HepG2 (cell line): ENCODE data around the gene HSD11B2. TPM values are rescaled to one million over a fixed set of nuclear protein-coding genes. Genes with fewer than 3 reads are reported as not detected.

Experiments
- ARNT ChIP-seq: fragments of 450-650 bp; IDR thresholded peaks from 2 replicates; pipeline ENCODE4 v1.6.1; 2017
- BORCS8-MEF2B ChIP-seq: sonication (generic); formaldehyde crosslinking; IDR thresholded peaks from 2 replicates; pipeline ENCODE4 v1.8.0; 2022; ENCODE audit warnings: mild to moderate bottlenecking, missing genetic modification reagents
- JUNB ChIP-seq: sonication (generic); formaldehyde crosslinking; IDR thresholded peaks from 2 replicates; pipeline ENCODE4 v1.8.0; 2022; ENCODE audit warnings: missing genetic modification reagents, mild to moderate bottlenecking, borderline replicate concordance
- MLXIP ChIP-seq: sonication (generic); formaldehyde crosslinking; IDR thresholded peaks from 2 replicates; pipeline ENCODE4 v1.9.0; 2021; ENCODE audit warnings: missing genetic modification reagents, borderline replicate concordance
- MTERF4 ChIP-seq: sonication (generic); formaldehyde crosslinking; IDR thresholded peaks from 2 replicates; pipeline ENCODE4 v1.8.0; 2023; ENCODE audit warnings: mild to moderate bottlenecking, missing genetic modification reagents
- MTF1 ChIP-seq: sonication (generic); formaldehyde crosslinking; IDR thresholded peaks from 2 replicates; pipeline ENCODE4 v1.5.0; 2020; ENCODE audit warnings: missing genetic modification reagents
- NPAS2 ChIP-seq: sonication (generic); formaldehyde crosslinking; IDR thresholded peaks from 2 replicates; pipeline ENCODE4 v1.8.0; 2022; ENCODE audit warnings: mild to moderate bottlenecking, missing genetic modification reagents, borderline replicate concordance
- PRMT3 ChIP-seq: sonication (generic); formaldehyde crosslinking; IDR thresholded peaks from 2 replicates; pipeline ENCODE4 v1.8.1; 2022; ENCODE audit warnings: low read depth, mild to moderate bottlenecking, moderate library complexity, missing genetic modification reagents, borderline replicate concordance
- RORA ChIP-seq: sonication (generic); formaldehyde crosslinking; IDR thresholded peaks from 2 replicates; pipeline ENCODE4 v1.5.0; 2020; ENCODE audit warnings: mild to moderate bottlenecking, missing genetic modification reagents, moderate library complexity
- SAP130 ChIP-seq: IDR thresholded peaks from 2 replicates; pipeline ENCODE4 v1.6.1; 2016; ENCODE audit warnings: low read depth
- SCMH1 ChIP-seq: sonication (generic); formaldehyde crosslinking; IDR thresholded peaks from 2 replicates; pipeline ENCODE4 v1.9.0; 2021; ENCODE audit warnings: missing genetic modification reagents, mild to moderate bottlenecking, borderline replicate concordance
- SSRP1 ChIP-seq: IDR thresholded peaks from 2 replicates; pipeline ENCODE4 v1.6.1; 2016; ENCODE audit warnings: control low read depth
- TAF15 ChIP-seq: fragments of 200-400 bp; formaldehyde crosslinking; IDR thresholded peaks from one replicate; pipeline ENCODE4 v1.6.1; 2018; ENCODE audit warnings: mild to moderate bottlenecking, low read depth, low read length; ENCODE audit not compliant: poor library complexity, severe bottlenecking
- ZNF318 ChIP-seq: sonication (generic); formaldehyde crosslinking; IDR thresholded peaks from 2 replicates; pipeline ENCODE4 v1.4.0; 2020; ENCODE audit warnings: mild to moderate bottlenecking, missing genetic modification reagents
- ZNF337 ChIP-seq: sonication (generic); formaldehyde crosslinking; IDR thresholded peaks from 2 replicates; pipeline ENCODE4 v1.5.1; 2020; ENCODE audit warnings: missing genetic modification reagents, low read depth, mild to moderate bottlenecking, borderline replicate concordance
- ZNF678 ChIP-seq: sonication (generic); formaldehyde crosslinking; IDR thresholded peaks from 2 replicates; pipeline ENCODE4 v1.4.0; 2020; ENCODE audit warnings: mild to moderate bottlenecking, missing genetic modification reagents
- polyA plus RNA-seq, 8 experiments: library from polyadenylated mRNA; depleted of rRNA in 3 of 8; stranded (reverse) in 7 of 8; unstranded in 1 of 8; fragments of >200 nt; fragmentation: Illumina TruSeq in 4 of 8; extraction: Trizol in 4 of 8; gene quantifications; 2 replicates each; pipeline versions ENCODE4 v1.2.1 to v1.2.3, GENCODE V29; 2011 to 2016; ENCODE audit warnings: low read depth in 4 of 8, missing spikeins in 1 of 8, mixed read lengths in 1 of 8; ENCODE audit not compliant: insufficient read depth in 1 of 8
- total RNA-seq, 5 experiments: library from RNA; depleted of rRNA; stranded (reverse); fragments of >200 nt; fragmentation: Illumina TruSeq; extraction: Trizol; gene quantifications; 2 replicates each; pipeline ENCODE4 v1.2.3, GENCODE V29; 2016; ENCODE audit warnings: low read depth in 1 of 5

The HSD11B2 gene
- total and polyA plus RNA-seq, 2 of the 13 experiments (the other 11 are each of a cell fraction or from before 2014, with no cell fraction given): 8.9 to 13.6 TPM

- TF ChIP-seq ZNF318: no peak; the same call in 1 of the 2 replicates
- TF ChIP-seq TAF15: peak; percentile 83
- no peak; the same call in 1 of the 2 replicates for TF ChIP-seq BORCS8-MEF2B (CRISPR knock-in tag)
- no peak for TF ChIP-seq PRMT3 (CRISPR knock-in tag)
- no peak for TF ChIP-seq MLXIP (CRISPR knock-in tag)
- no peak for TF ChIP-seq ARNT
- no peak for TF ChIP-seq ZNF678 (CRISPR knock-in tag)
- TF ChIP-seq MTF1 (CRISPR knock-in tag): no peak
- no peak; the same call in 1 of the 2 replicates for TF ChIP-seq NPAS2 (CRISPR knock-in tag)
- TF ChIP-seq SCMH1: no peak
- no peak for TF ChIP-seq JUNB (CRISPR knock-in tag)
- peak; percentile 73 for TF ChIP-seq SAP130 (CRISPR knock-in tag)
- no peak for TF ChIP-seq MTERF4 (CRISPR knock-in tag)
- 0 out of 2 replicates have a peak, but pooled peaks have one; percentile 15 for TF ChIP-seq SSRP1 (CRISPR knock-in tag)
- no peak for TF ChIP-seq ZNF337 (CRISPR knock-in tag)
- no peak for TF ChIP-seq RORA (CRISPR knock-in tag)
These were observed 15.3 kb downstream of the HSD11B2 start (continued) for GRCh38 chr16:67445913-67446907.
